SU-DHL-6 (cell line): ENCODE data around the gene EML4.

ENCODE experiments used
- H2AFZ ChIP-seq: fragments of 200-600 bp; sonication (generic); 2 replicates; pipeline ENCODE4 v1.6.1; 2014; ENCODE audit warnings: low read depth, mild to moderate bottlenecking, moderate library complexity, mixed read lengths, antibody characterized with exemption, low read length; ENCODE audit not compliant: severe bottlenecking
- H3F3A ChIP-seq: fragments of 200-600 bp; shearing (Covaris generic); 2 replicates; pipeline ENCODE4 v1.6.0; 2016; ENCODE audit warnings: antibody characterized with exemption, mild to moderate bottlenecking; ENCODE audit not compliant: insufficient read depth
- H3K27ac ChIP-seq: fragments of 200-600 bp; sonication (generic); 2 replicates; pipeline ENCODE4 v1.5.1; 2016; ENCODE audit warnings: low read depth, mild to moderate bottlenecking, low read length, moderate library complexity, mixed read lengths
- H3K27me3 ChIP-seq: fragments of 200-600 bp; sonication (generic), shearing (Covaris generic); 2 replicates; pipeline ENCODE4 v1.6.0; 2014; ENCODE audit warnings: mild to moderate bottlenecking, low read length
- H3K36me3 ChIP-seq: fragments of 200-600 bp; sonication (generic); 2 replicates; pipeline ENCODE4 v1.6.1; 2014; ENCODE audit warnings: mild to moderate bottlenecking, low read length, mixed read lengths
- H3K4me2 ChIP-seq: fragments of 300-600, 200-600 bp; shearing (Covaris generic), sonication (generic); 2 replicates; pipeline ENCODE4 v1.6.0; 2014; ENCODE audit warnings: low read length, low read depth, mild to moderate bottlenecking; ENCODE audit not compliant: poor library complexity, severe bottlenecking
- H3K4me3 ChIP-seq: fragments of 200-600 bp; sonication (generic); 2 replicates; pipeline ENCODE4 v1.5.1; 2014; ENCODE audit warnings: antibody characterized with exemption, low read length, mild to moderate bottlenecking, mixed read lengths; ENCODE audit not compliant: insufficient read depth, poor library complexity, severe bottlenecking
- H3K79me2 ChIP-seq: fragments of 200-600 bp; sonication (generic); 2 replicates; pipeline ENCODE4 v1.6.1; 2014; ENCODE audit warnings: mild to moderate bottlenecking, low read length, moderate library complexity; ENCODE audit not compliant: insufficient read depth
- H3K9ac ChIP-seq: fragments of 200-600 bp; sonication (generic); 2 replicates; pipeline ENCODE4 v1.7.0; 2014; ENCODE audit warnings: mild to moderate bottlenecking, low read length
- H3K9me2 ChIP-seq: fragments of 200-600 bp; sonication (generic); replicated peaks from 2 replicates; pipeline ENCODE4 v1.6.1; 2014; ENCODE audit warnings: low read length; ENCODE audit not compliant: insufficient read depth
- H3K9me3 ChIP-seq: fragments of 200-600 bp; sonication (generic); 2 replicates; pipeline ENCODE4 v1.6.1; 2014; ENCODE audit warnings: low read length, mixed read lengths; ENCODE audit not compliant: insufficient read depth
- H4K20me1 ChIP-seq: fragments of 200-600 bp; sonication (generic); 2 replicates; pipeline ENCODE4 v1.6.1; 2014; ENCODE audit warnings: low read depth, mild to moderate bottlenecking, antibody characterized with exemption, low read length, moderate library complexity, mixed read lengths
- EZH2phosphoT487 ChIP-seq: fragments of 200-600 bp; sonication (generic), shearing (Covaris generic); conservative IDR thresholded peaks from 2 replicates; pipeline ENCODE4 v1.6.1; 2018; ENCODE audit warnings: mild to moderate bottlenecking, antibody characterized with exemption, low read length, moderate library complexity, mixed read lengths
- TF ChIP-seq, protein P1 (sequence below): fragments of 200-600 bp; sonication (generic); IDR thresholded peaks from one replicate; pipeline ENCODE4 v1.5.1; 2017; ENCODE audit warnings: antibody characterized with exemption, mild to moderate bottlenecking, low read length, moderate library complexity; ENCODE audit not compliant: insufficient read depth, poor library complexity, severe bottlenecking

The EML4 gene

DNA sequence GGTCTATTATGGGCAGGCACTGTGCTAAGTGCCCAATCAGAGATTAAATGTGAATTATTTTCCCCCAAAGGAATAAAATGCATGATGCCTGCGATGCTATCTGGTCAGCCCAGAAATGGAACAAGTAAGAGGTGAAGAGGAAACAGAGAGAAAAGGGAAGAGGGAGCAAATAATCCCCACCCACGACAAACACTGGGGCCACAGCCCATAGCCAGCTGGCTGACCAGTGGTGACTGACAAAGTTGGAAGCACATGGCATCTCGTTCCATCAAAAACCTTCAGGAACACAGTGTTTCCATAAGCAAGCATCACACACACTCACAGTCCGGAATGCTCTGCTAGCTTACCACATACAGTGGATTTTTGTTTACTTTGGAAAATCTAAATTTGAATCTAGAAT is 213.0 kb downstream of the EML4 start:
- no peaks in the 10 kb centered on the region for H4K20me1 ChIP-seq
- no peak overlapping the region for H2AFZ ChIP-seq
- H3F3A ChIP-seq: no peaks in the 10 kb centered on the region
- no peak overlapping the region for H3K4me2 ChIP-seq
- no peak overlapping the region for H3K4me3 ChIP-seq
- H3K9me2 ChIP-seq: no peaks in the 10 kb centered on the region
- no peaks in the 10 kb centered on the region for H3K79me2 ChIP-seq
- H3K9me3 ChIP-seq: no peaks in the 10 kb centered on the region
- H3K9ac ChIP-seq: no peak overlapping the region
- TF ChIP-seq, protein P1, sequence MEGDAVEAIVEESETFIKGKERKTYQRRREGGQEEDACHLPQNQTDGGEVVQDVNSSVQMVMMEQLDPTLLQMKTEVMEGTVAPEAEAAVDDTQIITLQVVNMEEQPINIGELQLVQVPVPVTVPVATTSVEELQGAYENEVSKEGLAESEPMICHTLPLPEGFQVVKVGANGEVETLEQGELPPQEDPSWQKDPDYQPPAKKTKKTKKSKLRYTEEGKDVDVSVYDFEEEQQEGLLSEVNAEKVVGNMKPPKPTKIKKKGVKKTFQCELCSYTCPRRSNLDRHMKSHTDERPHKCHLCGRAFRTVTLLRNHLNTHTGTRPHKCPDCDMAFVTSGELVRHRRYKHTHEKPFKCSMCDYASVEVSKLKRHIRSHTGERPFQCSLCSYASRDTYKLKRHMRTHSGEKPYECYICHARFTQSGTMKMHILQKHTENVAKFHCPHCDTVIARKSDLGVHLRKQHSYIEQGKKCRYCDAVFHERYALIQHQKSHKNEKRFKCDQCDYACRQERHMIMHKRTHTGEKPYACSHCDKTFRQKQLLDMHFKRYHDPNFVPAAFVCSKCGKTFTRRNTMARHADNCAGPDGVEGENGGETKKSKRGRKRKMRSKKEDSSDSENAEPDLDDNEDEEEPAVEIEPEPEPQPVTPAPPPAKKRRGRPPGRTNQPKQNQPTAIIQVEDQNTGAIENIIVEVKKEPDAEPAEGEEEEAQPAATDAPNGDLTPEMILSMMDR: no peak
- no peak for TF ChIP-seq EZH2phosphoT487
- no peaks in the 10 kb centered on the region for H3K27me3 ChIP-seq
- no peaks in the 10 kb centered on the region for H3K36me3 ChIP-seq
- no peak overlapping the region for H3K27ac ChIP-seq
